PFSK-1 (cell line): ENCODE measurements around the gene SIAE.

Source experiments
- FOXP2 ChIP-seq: optimal IDR thresholded peaks from 2 replicates; pipeline ENCODE3; 2011; ENCODE audit warnings: borderline replicate concordance, control low read depth, inconsistent platforms; ENCODE audit not compliant: insufficient read depth; ENCODE audit errors: extremely low read length, extremely low read depth
- POLR2AphosphoS5 ChIP-seq: IDR thresholded peaks from 2 replicates; pipeline ENCODE4 v1.6.1; 2012; ENCODE audit warnings: low read depth, mild to moderate bottlenecking, control low read depth, low read length, moderate library complexity
- TF ChIP-seq, protein P1 (sequence below), 2 experiments: IDR thresholded peaks; 2 replicates each; pipeline versions ENCODE4 v1.6.1 to v1.8.0; 2011 to 2012; ENCODE audit warnings: low read depth in 2 of 2, low read length in 2 of 2, control low read depth in 1 of 2, inconsistent platforms in 1 of 2, mild to moderate bottlenecking in 1 of 2, moderate library complexity in 1 of 2; ENCODE audit not compliant: insufficient read depth in 1 of 2

DNA sequence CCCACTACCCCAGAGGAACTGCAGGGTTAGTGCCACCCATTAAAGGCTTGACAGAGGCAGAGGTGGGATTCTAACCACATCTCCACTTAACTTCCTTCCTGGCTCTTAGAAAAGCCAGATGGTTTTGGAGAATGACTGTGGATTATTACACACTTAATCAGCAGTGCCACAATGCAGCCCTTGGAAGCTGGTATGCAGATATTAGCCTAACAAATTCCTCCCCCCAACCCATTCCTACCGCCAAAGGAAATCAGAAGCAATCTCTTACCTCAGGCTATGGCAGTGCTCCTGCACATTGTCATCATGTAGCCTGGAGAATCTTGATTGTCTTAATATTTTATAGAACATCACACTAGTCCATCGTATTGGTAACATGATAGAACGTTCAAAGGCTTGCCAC, 43.1 kb upstream of the SIAE start:
- TF ChIP-seq, protein P1, sequence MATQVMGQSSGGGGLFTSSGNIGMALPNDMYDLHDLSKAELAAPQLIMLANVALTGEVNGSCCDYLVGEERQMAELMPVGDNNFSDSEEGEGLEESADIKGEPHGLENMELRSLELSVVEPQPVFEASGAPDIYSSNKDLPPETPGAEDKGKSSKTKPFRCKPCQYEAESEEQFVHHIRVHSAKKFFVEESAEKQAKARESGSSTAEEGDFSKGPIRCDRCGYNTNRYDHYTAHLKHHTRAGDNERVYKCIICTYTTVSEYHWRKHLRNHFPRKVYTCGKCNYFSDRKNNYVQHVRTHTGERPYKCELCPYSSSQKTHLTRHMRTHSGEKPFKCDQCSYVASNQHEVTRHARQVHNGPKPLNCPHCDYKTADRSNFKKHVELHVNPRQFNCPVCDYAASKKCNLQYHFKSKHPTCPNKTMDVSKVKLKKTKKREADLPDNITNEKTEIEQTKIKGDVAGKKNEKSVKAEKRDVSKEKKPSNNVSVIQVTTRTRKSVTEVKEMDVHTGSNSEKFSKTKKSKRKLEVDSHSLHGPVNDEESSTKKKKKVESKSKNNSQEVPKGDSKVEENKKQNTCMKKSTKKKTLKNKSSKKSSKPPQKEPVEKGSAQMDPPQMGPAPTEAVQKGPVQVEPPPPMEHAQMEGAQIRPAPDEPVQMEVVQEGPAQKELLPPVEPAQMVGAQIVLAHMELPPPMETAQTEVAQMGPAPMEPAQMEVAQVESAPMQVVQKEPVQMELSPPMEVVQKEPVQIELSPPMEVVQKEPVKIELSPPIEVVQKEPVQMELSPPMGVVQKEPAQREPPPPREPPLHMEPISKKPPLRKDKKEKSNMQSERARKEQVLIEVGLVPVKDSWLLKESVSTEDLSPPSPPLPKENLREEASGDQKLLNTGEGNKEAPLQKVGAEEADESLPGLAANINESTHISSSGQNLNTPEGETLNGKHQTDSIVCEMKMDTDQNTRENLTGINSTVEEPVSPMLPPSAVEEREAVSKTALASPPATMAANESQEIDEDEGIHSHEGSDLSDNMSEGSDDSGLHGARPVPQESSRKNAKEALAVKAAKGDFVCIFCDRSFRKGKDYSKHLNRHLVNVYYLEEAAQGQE (IDR thresholded peaks at IDR 0.05; ENCODE audit: insufficient read depth in 1 of 2, low read depth in 2 of 2, low read length in 2 of 2), result no peak
- no peak for TF ChIP-seq FOXP2
- TF ChIP-seq POLR2AphosphoS5, result no peak
